ENCODE results near the gene IFNGR2.

DNA sequence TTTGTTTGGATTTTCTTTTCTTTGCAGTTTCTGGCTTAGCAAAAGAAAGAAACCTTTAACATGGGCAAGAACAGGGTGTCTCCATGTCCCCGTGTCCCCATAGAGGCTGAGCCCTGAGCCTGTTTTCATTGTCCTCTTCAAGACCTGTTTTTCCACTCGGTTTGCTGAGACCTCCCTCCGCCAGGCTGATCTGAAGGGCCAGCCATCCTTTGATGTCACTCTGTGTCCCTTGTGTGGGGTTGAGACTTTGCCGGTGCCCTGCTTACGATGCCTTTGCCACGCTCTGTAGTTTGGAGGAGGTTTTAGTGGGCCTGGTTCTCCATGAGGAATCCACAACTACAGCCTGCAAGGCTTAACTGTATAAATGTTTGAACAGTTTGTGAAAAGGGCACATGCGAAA, 23.8 kb downstream of the IFNGR2 start:
- TF ChIP-seq POLR2A (IDR thresholded peaks at IDR 0.05; ENCODE audit: low read depth, low read length): no peak
- no peak for TF ChIP-seq POLR2AphosphoS5 (IDR thresholded peaks at IDR 0.05; ENCODE audit: low read depth, low read length)
- no peak for TF ChIP-seq SPI1 (IDR thresholded peaks at IDR 0.05; ENCODE audit: low read depth, low read length)
- TF ChIP-seq TAF1 (IDR thresholded peaks at IDR 0.05; ENCODE audit: low read depth, low read length): no peak

Data from GM12891 (cell line).